Activated naive CD4-positive, alpha-beta T cell treated with Interleukin-2 at 50 U/mL for 16 hours (primary cell): ENCODE data around the gene SLC25A48.

Source experiments
- DNase-seq: peaks from one replicate; pipeline ENCODE4 v3.0.0-alpha.2; 2020

Gene SLC25A48

GRCh38 chr5:135834639-135835529 is at the start of gene SLC25A48:
Gene SLC25A48 (plus strand): TSS chr5:135834663. CDS start chr5:135834848, 185 bp downstream.
- DNase-seq = no peak

GRCh38 chr5:135800656-135801055 is 33.8 kb upstream of the SLC25A48 start:
- DNase-seq = no peak

GRCh38 chr5:135810188-135810943 is 24.1 kb upstream of the SLC25A48 start:
- DNase-seq = no peak

- no peak for DNase-seq
These were observed 23.5 kb upstream of the SLC25A48 start for GRCh38 chr5:135811007-135811406.

- no peak for DNase-seq
These were observed 20.7 kb upstream of the SLC25A48 start for GRCh38 chr5:135813758-135814157.

GRCh38 chr5:135814316-135814715 is 20.1 kb upstream of the SLC25A48 start:
- DNase-seq = no peak

- DNase-seq = no peak
These were observed 19.7 kb upstream of the SLC25A48 start for GRCh38 chr5:135814812-135815211.

- DNase-seq = no peak
These were observed 13.2 kb upstream of the SLC25A48 start for GRCh38 chr5:135821061-135821801.

GRCh38 chr5:135821802-135822201 is 12.7 kb upstream of the SLC25A48 start:
- no peak for DNase-seq

GRCh38 chr5:135822286-135822685 is 12.2 kb upstream of the SLC25A48 start:
- no peak for DNase-seq

GRCh38 chr5:135822959-135823358 is 11.5 kb upstream of the SLC25A48 start:
- DNase-seq = no peak

GRCh38 chr5:135823881-135824280 is 10.6 kb upstream of the SLC25A48 start:
- DNase-seq = no peak

- no peak for DNase-seq
These were observed 9.9 kb upstream of the SLC25A48 start for GRCh38 chr5:135824541-135825041.

- DNase-seq = no peak
These were observed 8.9 kb upstream of the SLC25A48 start for GRCh38 chr5:135825373-135826220.

GRCh38 chr5:135826221-135826525 is 8.3 kb upstream of the SLC25A48 start:
- no peak for DNase-seq

GRCh38 chr5:135826994-135827671 is 7.3 kb upstream of the SLC25A48 start:
- no peak for DNase-seq

- no peak for DNase-seq
These were observed 6.3 kb upstream of the SLC25A48 start for GRCh38 chr5:135827965-135828781.

- DNase-seq = no peak
These were observed 5.7 kb upstream of the SLC25A48 start for GRCh38 chr5:135828782-135829127.

- DNase-seq = no peak
These were observed 5.3 kb upstream of the SLC25A48 start for GRCh38 chr5:135829179-135829578.

GRCh38 chr5:135829681-135830383 is 4.6 kb upstream of the SLC25A48 start:
- no peak for DNase-seq
